ENCODE results near the gene ZNF853.

Gene ZNF853

DNA sequence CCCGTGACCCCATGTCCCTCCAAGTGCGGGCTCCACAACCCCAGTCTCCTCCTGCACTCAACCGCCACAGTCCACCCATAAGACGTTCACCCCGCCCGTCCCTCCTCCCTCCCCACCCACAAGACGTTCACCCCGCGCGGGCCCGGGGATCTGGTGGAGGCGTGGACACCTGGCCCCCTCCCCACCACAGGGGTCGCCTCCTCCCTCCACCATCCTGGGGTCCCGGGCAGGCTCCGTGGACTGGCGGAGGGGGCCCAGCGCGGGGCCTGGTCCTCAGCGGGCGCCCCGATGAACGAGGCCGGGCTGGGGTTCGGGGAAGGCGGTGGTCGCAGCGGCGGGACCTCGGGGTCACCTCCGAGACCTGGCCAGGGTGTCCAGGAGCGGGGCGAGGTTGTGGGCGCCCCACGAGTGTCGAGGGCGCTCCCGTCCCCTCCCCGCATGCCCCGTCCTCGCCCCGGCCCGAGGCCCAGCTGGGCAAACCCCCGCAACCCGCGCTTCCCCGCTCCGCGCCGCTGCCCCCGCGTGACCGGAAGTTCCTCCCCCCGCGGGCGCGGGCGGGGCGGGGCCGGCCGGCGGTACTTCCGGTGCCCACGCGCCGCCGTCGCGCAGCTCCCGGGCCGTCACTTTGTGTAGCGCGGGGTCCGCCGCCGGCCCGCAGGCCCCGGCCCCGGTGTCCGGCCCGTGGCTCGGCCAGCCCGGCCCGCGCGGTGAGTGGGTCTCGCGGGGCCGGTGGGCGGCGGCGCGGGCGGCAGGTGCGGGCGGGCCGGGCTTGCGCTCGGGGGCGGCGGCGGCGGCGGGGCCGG, 21.5 kb downstream of the ZNF853 start, which contains the start of gene ZNF316:
Gene ZNF316, plus strand, starts transcription at position 578 of the 803 bp plus-strand sequence. CDS start 5,092 bp downstream, outside the sequence.
- DNase-seq (ENCODE audit: low spot score): peak; percentile 53

DNA sequence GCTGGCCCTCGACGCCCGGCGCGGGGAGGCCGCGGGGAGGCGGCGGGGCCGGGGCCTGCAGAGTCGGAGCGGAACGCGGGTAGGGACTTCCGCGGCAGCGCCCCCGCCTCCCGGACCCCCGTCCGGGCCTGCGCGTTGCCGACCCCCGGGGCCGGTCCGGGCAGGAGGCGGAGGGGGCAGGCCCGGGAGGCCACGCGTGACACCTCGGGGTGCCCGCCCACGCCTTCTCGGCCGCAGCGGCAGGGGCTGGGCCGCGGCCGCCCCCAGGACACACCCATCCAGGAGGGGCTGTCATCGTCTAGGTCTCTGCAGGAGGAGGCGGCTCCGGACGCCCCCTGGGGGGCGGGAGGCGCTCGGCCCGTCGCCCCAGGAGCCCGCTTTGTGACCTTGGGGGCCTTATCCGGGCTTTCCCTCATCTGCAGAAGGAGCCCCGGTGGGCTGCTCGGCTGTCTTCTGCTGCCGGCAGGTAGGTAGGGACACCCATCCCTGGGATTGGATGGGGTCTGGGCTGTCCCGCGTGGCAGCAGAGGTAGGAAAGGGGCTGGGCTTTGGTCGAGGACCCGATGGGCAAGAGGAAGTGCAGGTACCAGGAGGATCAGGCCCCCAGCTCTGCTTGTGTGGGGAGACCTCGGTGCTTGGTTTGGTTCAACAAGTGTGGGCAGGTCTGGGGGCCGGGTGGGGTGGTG, 22.3 kb downstream of the ZNF853 start:
- peak; percentile 58 for DNase-seq (ENCODE audit: low spot score)

DNA sequence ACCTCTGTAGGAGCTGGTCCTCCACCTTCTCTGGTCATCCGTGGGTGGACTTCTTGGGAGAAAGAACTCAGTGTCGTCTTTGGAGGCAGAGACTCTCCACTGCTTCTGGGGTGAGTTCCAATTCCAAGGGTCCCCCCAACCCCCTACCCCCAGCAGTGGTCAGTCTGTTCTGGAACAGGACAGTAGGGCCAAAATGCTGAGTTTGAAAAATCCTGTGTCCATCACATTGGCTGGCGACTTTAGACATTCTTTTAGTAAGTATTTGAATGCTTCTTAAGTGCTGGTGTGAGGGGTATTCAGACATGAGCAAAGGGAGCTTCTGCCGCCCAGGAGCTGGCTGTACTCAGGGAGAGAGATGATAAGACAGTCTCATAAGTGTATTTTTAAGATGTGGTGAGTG, 23.6 kb downstream of the ZNF853 start:
- DNase-seq (ENCODE audit: low spot score): no peak

DNA sequence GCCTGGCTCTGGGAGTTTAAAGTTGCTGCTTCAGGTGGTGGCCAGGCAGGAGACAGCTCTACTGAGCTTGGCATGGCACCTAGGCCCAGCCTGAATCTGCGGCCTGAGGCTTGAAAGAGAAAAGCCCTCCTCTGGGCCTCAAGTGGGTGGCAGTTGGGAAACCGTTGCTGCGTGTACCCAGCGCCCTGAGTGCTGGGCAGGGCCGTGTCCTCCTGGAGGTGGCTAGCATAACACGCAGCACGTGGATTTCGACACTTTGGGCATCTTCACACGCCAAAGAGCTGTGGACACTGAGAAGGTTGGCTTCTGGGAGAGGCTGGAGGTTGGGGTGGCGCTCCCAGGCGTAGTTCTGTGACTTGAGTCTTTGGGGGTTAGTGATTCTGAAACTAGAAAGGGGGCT, 24.2 kb downstream of the ZNF853 start:
- no peak for DNase-seq (ENCODE audit: low spot score)

GRCh38 chr7:6640246-6640721, 24.9 kb downstream of the ZNF853 start:
- peak; percentile 40 for DNase-seq (ENCODE audit: low spot score)

DNA sequence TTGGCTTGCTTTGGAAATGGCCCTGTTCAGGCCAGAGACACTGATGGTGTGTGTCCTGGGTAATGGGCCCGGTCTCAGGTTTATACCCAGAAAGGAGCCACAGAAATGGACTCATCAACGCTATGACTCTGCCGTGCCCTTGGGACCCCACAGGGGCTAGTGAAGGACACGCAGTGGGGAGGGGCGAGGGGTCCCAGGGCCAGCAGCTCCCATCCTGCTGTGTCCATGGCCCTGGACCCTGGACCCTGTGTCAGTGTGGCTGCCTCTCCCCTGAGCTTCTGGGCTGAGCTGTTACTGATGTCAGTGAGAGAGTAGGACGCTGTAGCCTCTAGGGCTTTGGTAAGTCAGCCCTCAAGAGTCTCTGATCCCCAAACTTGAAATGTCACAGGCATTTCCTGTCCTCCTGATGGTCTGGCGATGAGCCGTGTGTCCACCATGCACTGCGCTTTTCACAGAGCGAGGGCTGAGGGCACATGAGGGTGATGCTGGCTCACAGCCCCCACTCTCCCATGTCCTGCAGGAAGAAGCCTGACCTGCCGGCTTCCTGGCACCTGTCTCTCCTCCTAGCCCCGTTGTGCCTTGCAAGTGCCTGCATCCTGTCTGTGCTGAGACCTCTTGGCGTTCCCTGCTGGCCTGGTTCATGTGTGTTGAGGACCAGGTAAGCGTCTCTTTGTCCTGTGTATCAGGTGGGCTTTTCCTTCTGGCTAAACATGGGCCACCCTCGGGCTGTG, 26.1 kb downstream of the ZNF853 start:
- no peak for DNase-seq (ENCODE audit: low spot score)

- no peak for DNase-seq (ENCODE audit: low spot score)
Measured at GRCh38 chr7:6642239-6642839, 26.9 kb downstream of the ZNF853 start.

DNA sequence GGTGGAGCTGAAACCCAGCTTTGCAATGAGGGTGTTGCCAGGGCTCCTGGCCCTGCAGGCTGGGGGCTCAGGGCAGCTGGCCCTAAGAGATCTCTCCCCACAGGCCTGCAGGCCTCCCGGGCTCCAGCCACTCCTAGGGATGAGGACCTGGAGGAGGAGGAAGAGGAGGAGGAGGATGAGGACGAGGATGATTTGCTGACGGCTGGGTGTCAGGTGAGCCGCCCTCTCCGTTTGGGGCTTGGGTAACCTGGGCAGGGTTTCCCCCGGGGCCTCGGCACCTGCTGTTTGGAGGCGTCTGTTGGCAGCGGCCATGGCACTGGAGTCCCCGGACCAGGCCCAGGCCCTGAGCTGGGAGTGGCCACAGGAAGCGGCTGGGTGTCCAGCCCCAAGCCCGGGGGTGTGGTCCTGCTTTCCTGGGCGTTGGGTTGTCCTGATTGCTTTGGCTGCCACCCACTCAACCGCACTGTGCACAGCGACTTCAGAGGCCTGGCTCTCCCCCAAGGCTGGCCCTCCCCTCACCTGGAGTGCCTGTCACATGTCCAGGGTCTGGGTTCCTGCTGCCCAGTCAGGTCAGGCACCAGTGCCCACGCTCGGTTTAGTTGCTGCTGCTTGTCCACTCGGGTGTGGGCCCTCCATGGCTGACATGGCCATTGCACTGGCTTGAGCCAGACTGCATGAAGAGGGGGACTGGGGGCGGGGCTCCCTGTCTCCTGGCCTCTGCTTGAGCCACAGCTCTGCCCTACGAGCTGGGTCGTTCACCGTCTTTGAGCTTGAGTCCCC, 27.6 kb downstream of the ZNF853 start:
- DNase-seq (ENCODE audit: low spot score): no peak

DNA sequence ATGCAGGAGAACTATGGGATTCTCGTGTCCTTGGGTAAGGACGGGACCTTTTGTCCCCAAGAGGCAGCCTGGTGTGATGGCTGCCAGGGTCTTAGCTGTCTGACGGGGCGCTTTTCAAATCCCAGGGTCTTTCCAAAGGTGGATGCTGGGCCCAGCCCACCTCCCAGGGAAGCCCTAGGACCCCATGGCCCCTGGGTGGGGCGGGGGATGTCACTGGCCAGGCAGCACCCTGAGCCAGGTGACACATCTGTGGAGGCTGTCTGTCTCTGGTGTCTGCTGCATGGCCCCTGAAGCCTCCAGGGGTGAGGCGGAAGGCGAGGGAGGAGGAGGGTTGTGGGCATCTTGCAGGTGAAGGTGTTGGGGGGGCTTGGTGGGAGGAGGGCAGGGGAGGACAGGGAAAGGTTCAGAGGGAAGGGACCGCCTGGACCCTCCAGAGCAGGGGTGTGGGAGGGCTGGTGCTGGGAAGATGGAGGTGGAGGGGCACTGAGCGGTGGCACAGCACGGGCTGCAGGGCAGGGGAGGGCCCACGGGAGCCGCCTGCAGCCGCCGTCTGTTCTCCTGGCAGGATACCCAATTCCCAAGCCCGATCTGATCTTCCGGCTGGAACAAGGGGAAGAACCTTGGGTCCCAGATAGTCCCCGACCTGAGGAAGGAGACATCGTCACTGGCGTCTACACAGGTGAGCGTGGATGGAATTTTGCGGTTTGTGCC, 28.7 kb downstream of the ZNF853 start:
- DNase-seq (ENCODE audit: low spot score): no peak

GRCh38 chr7:6644728-6645127, 29.3 kb downstream of the ZNF853 start:
- no peak for DNase-seq (ENCODE audit: low spot score)

GRCh38 chr7:6646465-6646864, 31.1 kb downstream of the ZNF853 start:
- no peak for DNase-seq (ENCODE audit: low spot score)

- no peak for DNase-seq (ENCODE audit: low spot score)
Measured at GRCh38 chr7:6647080-6647479, 31.7 kb downstream of the ZNF853 start.

DNA sequence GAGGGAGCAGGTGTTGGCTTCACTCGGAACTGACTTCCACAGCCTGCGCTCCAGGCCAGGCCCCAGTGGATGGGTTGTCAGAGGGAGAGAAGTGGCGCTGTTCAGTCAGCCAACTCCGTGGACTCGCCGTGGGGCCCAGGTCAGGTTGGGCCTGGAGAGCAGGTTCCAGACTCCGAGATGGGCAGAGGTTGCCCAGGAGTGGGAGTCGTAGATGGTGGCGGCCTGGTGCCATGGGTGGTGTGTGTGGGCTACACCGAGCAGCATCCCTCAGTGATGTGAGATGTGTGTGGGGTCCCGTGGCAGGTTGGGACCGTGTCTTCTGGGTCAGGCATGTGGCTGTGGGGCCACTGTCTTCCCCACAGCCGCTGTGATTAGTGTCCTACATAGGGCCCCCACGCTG, 32.1 kb downstream of the ZNF853 start:
- no peak for DNase-seq (ENCODE audit: low spot score)

- DNase-seq (ENCODE audit: low spot score): no peak
Measured at GRCh38 chr7:6648066-6648814, 32.8 kb downstream of the ZNF853 start.

- DNase-seq (ENCODE audit: low spot score): no peak
Measured at GRCh38 chr7:6648815-6649104, 33.4 kb downstream of the ZNF853 start.

DNA sequence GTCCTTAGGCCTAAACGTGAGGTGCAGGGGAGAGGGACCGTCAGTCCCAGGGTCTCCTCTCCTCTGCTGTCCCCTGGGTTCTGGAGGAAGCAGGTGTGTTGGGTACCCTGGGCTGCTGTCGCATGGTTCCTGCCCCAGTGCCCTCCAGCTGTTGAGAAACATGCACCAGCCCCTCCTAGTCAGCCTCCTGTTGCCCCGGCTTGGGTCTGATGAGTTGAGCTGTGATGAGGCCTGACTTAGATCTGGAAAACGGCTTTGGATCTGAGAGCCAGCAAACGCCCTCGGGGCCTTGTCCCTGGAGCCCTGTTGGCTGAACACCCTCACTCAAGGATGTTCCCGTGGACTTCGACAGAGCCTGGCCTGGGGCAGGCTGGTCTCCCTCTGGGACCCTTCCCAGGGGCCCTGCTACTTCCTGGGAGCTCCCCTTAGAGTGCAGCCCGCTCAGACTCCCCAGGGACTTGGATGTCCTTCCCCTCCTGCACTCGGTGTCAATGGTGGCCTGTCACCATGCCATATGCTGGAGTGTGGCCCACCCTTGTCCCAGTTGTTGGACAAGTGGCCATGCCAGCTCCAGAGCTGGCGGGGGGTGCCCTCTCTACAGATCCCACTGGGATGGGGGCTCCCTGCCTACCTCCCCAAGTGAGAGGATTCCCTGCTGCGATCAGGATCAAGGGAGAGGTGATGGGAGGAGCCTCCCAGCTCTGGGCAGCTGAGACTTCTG, 34.0 kb downstream of the ZNF853 start:
- DNase-seq (ENCODE audit: low spot score): no peak

GRCh38 chr7:6650086-6650485, 34.7 kb downstream of the ZNF853 start:
- DNase-seq (ENCODE audit: low spot score): no peak

DNA sequence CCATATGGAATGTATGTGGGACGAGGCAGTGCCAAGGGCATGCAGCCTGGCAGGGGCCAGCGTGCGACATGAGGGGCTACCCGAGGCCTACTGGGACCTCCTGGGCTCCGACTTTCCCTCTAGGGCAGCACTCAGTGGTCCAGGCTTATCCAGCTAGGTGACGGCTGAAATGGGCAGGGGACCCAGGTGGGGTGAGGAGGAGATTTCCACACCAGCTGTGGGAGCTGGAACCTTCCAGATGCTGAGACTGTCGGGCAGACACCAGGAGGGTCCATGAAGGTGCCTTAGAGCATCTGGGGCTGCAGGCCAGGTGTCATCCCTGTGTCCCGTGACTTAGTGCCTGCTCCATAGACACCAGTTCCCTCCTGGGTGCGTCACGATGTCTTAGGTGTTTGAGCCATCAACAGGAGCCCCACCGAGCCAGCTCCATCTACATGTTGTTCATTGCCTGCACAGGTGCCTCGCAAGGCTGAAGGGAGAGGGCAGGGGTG, 35.2 kb downstream of the ZNF853 start:
- DNase-seq (ENCODE audit: low spot score): no peak

DNA sequence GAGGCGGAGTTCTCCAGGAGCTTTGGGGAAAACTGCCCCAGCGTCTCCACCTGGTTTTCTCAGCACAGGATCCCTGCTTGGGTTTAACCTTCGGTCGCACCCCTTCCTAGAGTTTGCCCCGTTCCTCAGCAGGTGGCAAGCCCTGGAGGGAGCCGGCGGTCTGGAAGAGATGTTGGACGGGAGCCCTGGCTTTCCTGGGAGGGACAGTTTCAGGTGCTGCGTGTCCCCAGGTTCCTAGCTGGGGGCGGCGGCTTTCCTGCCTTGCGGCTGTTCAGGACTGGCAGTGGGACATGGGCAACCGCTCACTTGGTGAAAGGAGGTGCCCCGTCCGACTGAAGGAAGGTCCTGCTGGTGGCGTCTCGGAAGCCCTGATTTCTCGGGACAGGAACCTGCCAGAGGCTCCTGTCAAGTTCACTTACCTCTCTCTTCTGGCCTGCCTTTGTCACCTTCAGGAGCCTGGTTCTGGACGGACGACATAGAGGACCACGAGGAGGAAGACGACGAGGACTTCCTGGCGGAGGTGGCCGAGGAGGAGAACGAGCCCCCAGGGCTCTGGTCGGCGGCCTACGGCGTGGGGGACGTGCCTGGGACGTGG, 36.5 kb downstream of the ZNF853 start:
- DNase-seq (ENCODE audit: low spot score): no peak
